Astrocyte of the hippocampus (primary cell): ENCODE measurements around the gene INHBB.
A peak's percentile ranks its signal among the peaks of the same experiment; 100 is the strongest.
"Not testable (repeated sequence)": the region's sequence is repeated elsewhere in the genome, so short reads cannot be mapped to it uniquely, and the experiment has no call there.

ENCODE experiments used
- DNase-seq: peaks from one replicate; pipeline ENCODE4 v3.0.0; 2011; ENCODE audit warnings: low read depth, low spot score

The INHBB gene

GRCh38 chr2:120379916-120380893 is 34.3 kb downstream of the INHBB start:
- DNase-seq: no peak

GRCh38 chr2:120381192-120381591 is 35.3 kb downstream of the INHBB start:
- no peak for DNase-seq

GRCh38 chr2:120381661-120382060 is 35.7 kb downstream of the INHBB start:
- no peak for DNase-seq

- DNase-seq: no peak
These were observed 36.7 kb downstream of the INHBB start for GRCh38 chr2:120382541-120383144.

- DNase-seq: no peak
These were observed 37.3 kb downstream of the INHBB start for GRCh38 chr2:120383191-120383590.

- no peak for DNase-seq
These were observed 37.9 kb downstream of the INHBB start for GRCh38 chr2:120383631-120384340.

- DNase-seq: no peak
These were observed 38.8 kb downstream of the INHBB start for GRCh38 chr2:120384486-120385354.

GRCh38 chr2:120385355-120386127 is 39.6 kb downstream of the INHBB start:
- DNase-seq: peak; percentile 48

GRCh38 chr2:120388222-120389035 is 42.5 kb downstream of the INHBB start:
- DNase-seq: no peak

GRCh38 chr2:120389036-120389391 is 43.1 kb downstream of the INHBB start:
- no peak for DNase-seq

GRCh38 chr2:120390381-120391055 is 44.6 kb downstream of the INHBB start:
- DNase-seq: no peak

- DNase-seq: not testable (repeated sequence)
These were observed 45.4 kb downstream of the INHBB start for GRCh38 chr2:120391382-120391781.

GRCh38 chr2:120391911-120392665 is 46.2 kb downstream of the INHBB start:
- DNase-seq: no peak

- no peak for DNase-seq
These were observed 47.0 kb downstream of the INHBB start for GRCh38 chr2:120392923-120393322.

GRCh38 chr2:120393456-120393855 is 47.5 kb downstream of the INHBB start:
- DNase-seq: no peak

GRCh38 chr2:120394764-120395163 is 48.8 kb downstream of the INHBB start:
- DNase-seq: no peak

- DNase-seq: no peak
These were observed 49.5 kb downstream of the INHBB start for GRCh38 chr2:120395221-120396012.
